HepG2 (cell line): Measurements from ENCODE around the gene TBATA. TPM values are rescaled to one million over a fixed set of nuclear protein-coding genes. Genes with fewer than 3 reads are reported as not detected.

Experiments used
- ATAC-seq: fragments of 200-7000 bp; cut with Tn5 transposase; 3 replicates; pipeline ENCODE4 v1.9.1; 2020; ENCODE audit warnings: mild to moderate bottlenecking, moderate library complexity
- BruUV-seq: library from RNA; stranded (reverse); fragments of 400-500 nt; replicated peaks from 2 replicates; lab custom pipeline; 2021; lab: Mats Ljungman, UMichigan
- CTCF ChIA-PET: fragments of 300-600 bp; formaldehyde crosslinking; extraction: SDS; loops from one replicate; lab custom pipeline; 2021; ENCODE audit warnings: low total read pairs, inconsistent platforms, low intra/inter-chr PET ratio; lab: Yijun Ruan, JAX
- POLR2A ChIA-PET: fragments of 350-600 bp; sonication (Branson Sonifier 250); formaldehyde crosslinking; loops from one replicate; lab custom pipeline; 2020; ENCODE audit warnings: antibody characterized with exemption, inconsistent platforms; lab: Yijun Ruan, JAX
- DNase-seq: peaks from one replicate; pipeline ENCODE4 v3.0.0-alpha.2; 2015; ENCODE audit warnings: low spot score
- FAIRE-seq: peaks from 3 replicates; lab custom pipeline; 2011; peaks lifted over from hg19 to GRCh38; lab: Jason Lieb, UNC
- H2AFZ ChIP-seq: one replicate; pipeline ENCODE4 v1.6.1; 2011; ENCODE audit warnings: low read length, inconsistent platforms
- H3K27ac ChIP-seq: fragments of 300-600 bp; 3 replicates; pipeline ENCODE4 v1.8.0; 2011; ENCODE audit warnings: mixed run types, mild to moderate bottlenecking, mixed read lengths, low read length, inconsistent platforms; ENCODE audit not compliant: insufficient read depth; ENCODE audit errors: extremely low read length
- H3K27me3 ChIP-seq, 2 experiments: fragments of 200-600 bp in 1 of 2; 2 replicates in 1 of 2; 3 replicates in 1 of 2; pipeline versions ENCODE4 v1.6.0 to v1.8.0; 2011; ENCODE audit warnings: low read length in 2 of 2, mild to moderate bottlenecking in 2 of 2, moderate library complexity in 2 of 2, inconsistent platforms in 1 of 2; ENCODE audit not compliant: insufficient read depth in 2 of 2, control insufficient read depth in 1 of 2
- H3K36me3 ChIP-seq, 2 experiments: fragments of 200-600 bp in 1 of 2; replicated peaks in 1 of 2; 2 replicates in 1 of 2; 3 replicates in 1 of 2; pipeline versions ENCODE4 v1.5.1 to v1.8.0; 2011; ENCODE audit warnings: low read length in 2 of 2, inconsistent platforms in 1 of 2; ENCODE audit not compliant: insufficient read depth in 2 of 2, control insufficient read depth in 1 of 2
- H3K4me1 ChIP-seq: 2 replicates; pipeline ENCODE4 v1.5.1; 2012; ENCODE audit warnings: low read length, inconsistent platforms; ENCODE audit not compliant: insufficient read depth
- H3K4me2 ChIP-seq: 2 replicates; pipeline ENCODE4 v1.6.0; 2011; ENCODE audit warnings: low read depth, low read length, inconsistent platforms
- H3K4me3 ChIP-seq, 3 experiments: fragments of 200-600 bp in 1 of 3; sonication (generic), shearing (Covaris generic) in 1 of 3; replicated peaks in 1 of 3; 2 replicates each; pipeline ENCODE4 v1.5.1; 2011 to 2016; ENCODE audit warnings: low read length in 3 of 3, inconsistent platforms in 2 of 3, low read depth in 2 of 3, mild to moderate bottlenecking in 2 of 3, control low read depth in 1 of 3, mixed read lengths in 1 of 3; ENCODE audit not compliant: insufficient read depth in 1 of 3
- H3K79me2 ChIP-seq: one replicate; pipeline ENCODE4 v1.6.1; 2011; ENCODE audit warnings: low read length, inconsistent platforms; ENCODE audit not compliant: insufficient read depth
- H3K9ac ChIP-seq: 2 replicates; pipeline ENCODE4 v1.6.0; 2011; ENCODE audit warnings: mild to moderate bottlenecking, low read depth, low read length, inconsistent platforms; ENCODE audit not compliant: insufficient read depth
- H3K9me3 ChIP-seq: 2 replicates; pipeline ENCODE4 v1.5.1; 2012; ENCODE audit warnings: mild to moderate bottlenecking, low read length
- H4K20me1 ChIP-seq: 2 replicates; pipeline ENCODE4 v1.6.0; 2011; ENCODE audit warnings: inconsistent platforms, mild to moderate bottlenecking, low read length, moderate library complexity; ENCODE audit not compliant: insufficient read depth
- AKAP8 ChIP-seq: sonication (generic); formaldehyde crosslinking; IDR thresholded peaks from 2 replicates; pipeline ENCODE4 v1.5.1; 2020; ENCODE audit warnings: mild to moderate bottlenecking, missing genetic modification reagents
- ATAD3A ChIP-seq: sonication (generic); formaldehyde crosslinking; IDR thresholded peaks from 2 replicates; pipeline ENCODE4 v1.4.0; 2020; ENCODE audit warnings: missing genetic modification reagents
- CCDC6 ChIP-seq: sonication (generic); formaldehyde crosslinking; IDR thresholded peaks from 2 replicates; pipeline ENCODE4 v1.8.1; 2022; ENCODE audit warnings: mild to moderate bottlenecking, missing genetic modification reagents, moderate library complexity
- EP300 ChIP-seq, 3 experiments: sonication (generic) in 1 of 3; formaldehyde crosslinking in 1 of 3; IDR thresholded peaks; 2 replicates each; pipeline versions ENCODE4 v1.5.1 to v1.6.1; 2011 to 2020; ENCODE audit warnings: low read depth in 2 of 3, low read length in 2 of 3, borderline replicate concordance in 1 of 3, improper control_type of control experiment in 1 of 3, mild to moderate bottlenecking in 1 of 3, missing genetic modification reagents in 1 of 3, moderate library complexity in 1 of 3
- FOXM1 ChIP-seq: sonication (generic); formaldehyde crosslinking; IDR thresholded peaks from 2 replicates; pipeline ENCODE4 v1.5.0; 2020; ENCODE audit warnings: missing genetic modification reagents
- HNF4A ChIP-seq: sonication (generic); formaldehyde crosslinking; IDR thresholded peaks from 2 replicates; pipeline ENCODE4 v1.4.0; 2020; ENCODE audit warnings: missing genetic modification reagents
- MAFK ChIP-seq, 2 experiments: IDR thresholded peaks in 1 of 2; conservative IDR thresholded peaks in 1 of 2; 2 replicates each; pipeline ENCODE4 v1.6.1; 2011; ENCODE audit warnings: improper control_type of control experiment in 2 of 2, low read length in 2 of 2
- NRL ChIP-seq: sonication (generic); formaldehyde crosslinking; IDR thresholded peaks from 2 replicates; pipeline ENCODE4 v1.5.0; 2020; ENCODE audit warnings: missing genetic modification reagents, mild to moderate bottlenecking, moderate library complexity, borderline replicate concordance
- PAF1 ChIP-seq: IDR thresholded peaks from 2 replicates; pipeline ENCODE4 v1.6.1; 2016; ENCODE audit warnings: missing genetic modification reagents, missing compliant biosample characterization
- RFXANK ChIP-seq: IDR thresholded peaks from 2 replicates; pipeline ENCODE4 v1.6.1; 2016
- ZBTB20 ChIP-seq: sonication (generic); formaldehyde crosslinking; IDR thresholded peaks from 2 replicates; pipeline ENCODE4 v1.8.1; 2023; ENCODE audit warnings: missing genetic modification reagents, low read depth, mild to moderate bottlenecking, borderline replicate concordance
- ZBTB7A ChIP-seq: sonication (generic); formaldehyde crosslinking; IDR thresholded peaks from 2 replicates; pipeline ENCODE4 v1.8.0; 2022; ENCODE audit warnings: mild to moderate bottlenecking, missing genetic modification reagents
- ZNF563 ChIP-seq: sonication (generic); formaldehyde crosslinking; IDR thresholded peaks from 2 replicates; pipeline ENCODE4 v1.8.0; 2022; ENCODE audit warnings: mild to moderate bottlenecking, moderate library complexity, missing genetic modification reagents
- ZNF644 ChIP-seq: IDR thresholded peaks from 2 replicates; pipeline ENCODE4 v1.6.1; 2016; ENCODE audit warnings: low read depth
- WGBS: methylation state at CpG from one replicate; pipeline ENCODE4 v1.1.6; 2017; ENCODE audit warnings: low lambda C conversion rate; 5-methylcytosine and 5-hydroxymethylcytosine counted together
- in situ Hi-C: cut with HindIII; loops from 2 replicates; pipeline ENCODE4 v1.10.0; 2017; ENCODE audit warnings: low pct_unique_long_range_greater_than_20kb; ENCODE audit not compliant: extremely low pct_ligation_motif_present
- intact Hi-C: fragments of 100-400 bp; cut with micrococcal nuclease; formaldehyde crosslinking; loops from one replicate; pipeline ENCODE4 v1.10.0; 2022; ENCODE audit not compliant: unreplicated experiment
- polyA plus RNA-seq, 8 experiments: library from polyadenylated mRNA; depleted of rRNA in 3 of 8; stranded (reverse) in 7 of 8; unstranded in 1 of 8; fragments of >200 nt; fragmentation: Illumina TruSeq in 4 of 8; extraction: Trizol in 4 of 8; gene quantifications; 2 replicates each; pipeline versions ENCODE4 v1.2.1 to v1.2.3, GENCODE V29; 2011 to 2016; ENCODE audit warnings: low read depth in 4 of 8, missing spikeins in 1 of 8, mixed read lengths in 1 of 8; ENCODE audit not compliant: insufficient read depth in 1 of 8
- total RNA-seq, 5 experiments: library from RNA; depleted of rRNA; stranded (reverse); fragments of >200 nt; fragmentation: Illumina TruSeq; extraction: Trizol; gene quantifications; 2 replicates each; pipeline ENCODE4 v1.2.3, GENCODE V29; 2016; ENCODE audit warnings: low read depth in 1 of 5
- TF ChIP-seq, protein P1 (sequence below): sonication (generic); formaldehyde crosslinking; IDR thresholded peaks from 2 replicates; pipeline ENCODE4 v1.5.0; 2020; ENCODE audit warnings: missing genetic modification reagents, mild to moderate bottlenecking, borderline replicate concordance
- TF ChIP-seq, protein P2 (sequence below): sonication (generic); formaldehyde crosslinking; IDR thresholded peaks from 2 replicates; pipeline ENCODE4 v1.5.1; 2020; ENCODE audit warnings: mild to moderate bottlenecking, missing genetic modification reagents, moderate library complexity
- TF ChIP-seq, protein P3 (sequence below): sonication (generic); formaldehyde crosslinking; IDR thresholded peaks from 2 replicates; pipeline ENCODE4 v1.4.0; 2020; ENCODE audit warnings: missing genetic modification reagents

TBATA gene
- total and polyA plus RNA-seq, 2 of the 13 experiments (the other 11 are each of a cell fraction or from before 2014, with no cell fraction given), result not detected

DNA sequence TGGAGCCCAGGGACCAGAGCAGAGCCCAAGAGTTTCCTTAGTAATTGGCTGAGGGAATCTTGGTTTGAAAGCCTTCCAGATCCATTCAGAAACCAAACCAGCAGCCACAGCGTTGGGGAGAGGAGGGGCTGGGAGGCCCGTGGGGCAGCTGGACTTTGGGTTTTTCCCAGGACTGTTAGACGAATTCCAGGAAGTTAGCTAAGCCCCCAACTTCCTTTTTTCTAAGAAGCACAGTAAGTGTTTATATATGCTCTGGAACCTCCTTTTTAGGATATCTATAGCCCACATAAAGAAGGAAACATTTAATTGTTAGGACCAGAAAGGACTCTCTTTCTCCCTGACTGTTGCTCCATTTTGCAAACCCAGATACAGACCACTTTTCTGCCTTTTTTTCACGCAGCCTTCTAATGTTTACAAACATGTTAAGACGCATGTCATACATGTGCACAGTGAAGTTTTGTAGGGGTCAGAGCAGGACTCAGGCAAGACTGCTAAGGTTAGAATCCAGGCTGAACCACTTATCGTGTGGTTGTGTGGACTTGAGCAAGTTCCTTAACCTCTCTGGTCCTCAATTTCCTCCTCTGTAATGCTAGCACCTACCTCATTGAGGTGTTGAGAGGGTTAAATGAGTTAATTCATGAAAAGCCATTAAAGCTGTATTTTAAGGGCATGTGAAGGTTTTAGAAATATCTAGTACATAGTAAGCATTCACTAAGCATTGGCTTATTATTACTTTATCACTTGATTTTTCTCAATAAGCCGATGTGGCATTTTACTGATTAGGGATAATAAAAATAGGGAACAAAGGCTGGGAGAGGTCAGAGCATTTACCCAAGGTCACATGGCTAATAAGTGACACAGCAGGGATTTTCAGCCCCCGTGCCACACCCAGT lies 42.4 kb downstream of the TBATA start:
- H3K9ac ChIP-seq, result 0 out of 2 replicates have a peak overlapping the region, but pooled peaks have one; percentile 43
- no peaks in the 10 kb centered on the region for H3K9me3 ChIP-seq
- no peak overlapping the region for H2AFZ ChIP-seq
- H3K79me2 ChIP-seq, result no peaks in the 10 kb centered on the region
- intact Hi-C loops (no loop called here), in situ Hi-C loops (no loop called here)
- CTCF ChIA-PET, result no interaction called here
- FAIRE-seq (peak; percentile 68), DNase-seq (peak; percentile 57), ATAC-seq (peak; percentile 78)
- peaks cover 1 to 4% of the 10 kb centered on the region in 2 experiments; a peak in 2 of 5 replicates for H3K27me3 ChIP-seq
- POLR2A ChIA-PET, result no interaction called here
- H3K4me3 ChIP-seq, result peak overlapping the region in 1 of 3 experiments; percentile 9; a peak in 2 of 6 replicates
- H3K4me2 ChIP-seq, result peak overlapping the region; percentile 68
- 43% methylated on average over 7 of the region's 8 CpGs for WGBS
- BruUV-seq, result no TSS peak
- H3K4me1 ChIP-seq, result peaks cover 25% of the 10 kb centered on the region
- no peaks in the 10 kb centered on the region for H4K20me1 ChIP-seq
- no peaks in the 10 kb centered on the region for H3K36me3 ChIP-seq
- H3K27ac ChIP-seq, result no peak overlapping the region
- no peak for TF ChIP-seq CCDC6 (CRISPR knock-in tag)
- TF ChIP-seq FOXM1 (CRISPR knock-in tag), result no peak
- TF ChIP-seq, protein P1, sequence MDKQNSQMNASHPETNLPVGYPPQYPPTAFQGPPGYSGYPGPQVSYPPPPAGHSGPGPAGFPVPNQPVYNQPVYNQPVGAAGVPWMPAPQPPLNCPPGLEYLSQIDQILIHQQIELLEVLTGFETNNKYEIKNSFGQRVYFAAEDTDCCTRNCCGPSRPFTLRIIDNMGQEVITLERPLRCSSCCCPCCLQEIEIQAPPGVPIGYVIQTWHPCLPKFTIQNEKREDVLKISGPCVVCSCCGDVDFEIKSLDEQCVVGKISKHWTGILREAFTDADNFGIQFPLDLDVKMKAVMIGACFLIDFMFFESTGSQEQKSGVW (CRISPR knock-in tag), result no peak
- TF ChIP-seq ATAD3A (CRISPR knock-in tag), result no peak
- TF ChIP-seq RFXANK (CRISPR knock-in tag), result no peak
- TF ChIP-seq ZNF563, result no peak
- no peak for TF ChIP-seq ZBTB7A
- TF ChIP-seq AKAP8 (CRISPR knock-in tag), result no peak
- no peak for TF ChIP-seq ZBTB20 (CRISPR knock-in tag)
- TF ChIP-seq, protein P2, sequence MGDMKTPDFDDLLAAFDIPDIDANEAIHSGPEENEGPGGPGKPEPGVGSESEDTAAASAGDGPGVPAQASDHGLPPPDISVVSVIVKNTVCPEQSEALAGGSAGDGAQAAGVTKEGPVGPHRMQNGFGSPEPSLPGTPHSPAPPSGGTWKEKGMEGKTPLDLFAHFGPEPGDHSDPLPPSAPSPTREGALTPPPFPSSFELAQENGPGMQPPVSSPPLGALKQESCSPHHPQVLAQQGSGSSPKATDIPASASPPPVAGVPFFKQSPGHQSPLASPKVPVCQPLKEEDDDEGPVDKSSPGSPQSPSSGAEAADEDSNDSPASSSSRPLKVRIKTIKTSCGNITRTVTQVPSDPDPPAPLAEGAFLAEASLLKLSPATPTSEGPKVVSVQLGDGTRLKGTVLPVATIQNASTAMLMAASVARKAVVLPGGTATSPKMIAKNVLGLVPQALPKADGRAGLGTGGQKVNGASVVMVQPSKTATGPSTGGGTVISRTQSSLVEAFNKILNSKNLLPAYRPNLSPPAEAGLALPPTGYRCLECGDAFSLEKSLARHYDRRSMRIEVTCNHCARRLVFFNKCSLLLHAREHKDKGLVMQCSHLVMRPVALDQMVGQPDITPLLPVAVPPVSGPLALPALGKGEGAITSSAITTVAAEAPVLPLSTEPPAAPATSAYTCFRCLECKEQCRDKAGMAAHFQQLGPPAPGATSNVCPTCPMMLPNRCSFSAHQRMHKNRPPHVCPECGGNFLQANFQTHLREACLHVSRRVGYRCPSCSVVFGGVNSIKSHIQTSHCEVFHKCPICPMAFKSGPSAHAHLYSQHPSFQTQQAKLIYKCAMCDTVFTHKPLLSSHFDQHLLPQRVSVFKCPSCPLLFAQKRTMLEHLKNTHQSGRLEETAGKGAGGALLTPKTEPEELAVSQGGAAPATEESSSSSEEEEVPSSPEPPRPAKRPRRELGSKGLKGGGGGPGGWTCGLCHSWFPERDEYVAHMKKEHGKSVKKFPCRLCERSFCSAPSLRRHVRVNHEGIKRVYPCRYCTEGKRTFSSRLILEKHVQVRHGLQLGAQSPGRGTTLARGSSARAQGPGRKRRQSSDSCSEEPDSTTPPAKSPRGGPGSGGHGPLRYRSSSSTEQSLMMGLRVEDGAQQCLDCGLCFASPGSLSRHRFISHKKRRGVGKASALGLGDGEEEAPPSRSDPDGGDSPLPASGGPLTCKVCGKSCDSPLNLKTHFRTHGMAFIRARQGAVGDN (CRISPR knock-in tag), result no peak
- peak; percentile 74 for TF ChIP-seq HNF4A
- TF ChIP-seq EP300 (IDR thresholded peaks at IDR 0.05; ENCODE audit: low read depth in 2 of 2, low read length in 2 of 2), result peak in 1 of 2 experiments; percentile 40; a peak in 1 of 4 replicates
- TF ChIP-seq EP300 (CRISPR knock-in tag; IDR thresholded peaks at IDR 0.05; ENCODE audit: borderline replicate concordance), result no peak
- TF ChIP-seq PAF1 (CRISPR knock-in tag), result no peak
- TF ChIP-seq ZNF644 (CRISPR knock-in tag), result 0 out of 2 replicates have a peak, but pooled peaks have one; percentile 22
- TF ChIP-seq, protein P3, sequence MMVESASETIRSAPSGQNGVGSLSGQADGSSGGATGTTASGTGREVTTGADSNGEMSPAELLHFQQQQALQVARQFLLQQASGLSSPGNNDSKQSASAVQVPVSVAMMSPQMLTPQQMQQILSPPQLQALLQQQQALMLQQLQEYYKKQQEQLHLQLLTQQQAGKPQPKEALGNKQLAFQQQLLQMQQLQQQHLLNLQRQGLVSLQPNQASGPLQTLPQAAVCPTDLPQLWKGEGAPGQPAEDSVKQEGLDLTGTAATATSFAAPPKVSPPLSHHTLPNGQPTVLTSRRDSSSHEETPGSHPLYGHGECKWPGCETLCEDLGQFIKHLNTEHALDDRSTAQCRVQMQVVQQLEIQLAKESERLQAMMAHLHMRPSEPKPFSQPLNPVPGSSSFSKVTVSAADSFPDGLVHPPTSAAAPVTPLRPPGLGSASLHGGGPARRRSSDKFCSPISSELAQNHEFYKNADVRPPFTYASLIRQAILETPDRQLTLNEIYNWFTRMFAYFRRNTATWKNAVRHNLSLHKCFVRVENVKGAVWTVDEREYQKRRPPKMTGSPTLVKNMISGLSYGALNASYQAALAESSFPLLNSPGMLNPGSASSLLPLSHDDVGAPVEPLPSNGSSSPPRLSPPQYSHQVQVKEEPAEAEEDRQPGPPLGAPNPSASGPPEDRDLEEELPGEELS (CRISPR knock-in tag), result no peak
- no peak for TF ChIP-seq NRL (CRISPR knock-in tag)
- TF ChIP-seq MAFK (conservative IDR thresholded peaks at IDR 0.05 in 1 of 2, IDR thresholded peaks at IDR 0.05 in 1 of 2; ENCODE audit: low read length in 2 of 2), result peak; percentile 36 to 41; a peak in 1 of 4 replicates
